Keratinocyte (primary cell): ENCODE data around the gene ARID3C.

ENCODE experiments used
- EZH2 ChIP-seq: IDR thresholded peaks from one replicate; pipeline ENCODE4 v1.6.1; 2012; ENCODE audit warnings: inconsistent platforms, mild to moderate bottlenecking, low read length, moderate library complexity
- TF ChIP-seq, protein P1 (sequence below), 3 experiments: IDR thresholded peaks in 1 of 3; conservative IDR thresholded peaks in 1 of 3; optimal IDR thresholded peaks in 1 of 3; 2 replicates in 2 of 3; 3 replicates in 1 of 3; pipeline versions ENCODE3 to v1.5.1; 2011; ENCODE audit warnings: low read length in 3 of 3, mild to moderate bottlenecking in 3 of 3, moderate library complexity in 2 of 3, control low read depth in 1 of 3, inconsistent platforms in 1 of 3; ENCODE audit not compliant: insufficient read depth in 2 of 3; ENCODE audit errors: extremely low read depth in 1 of 3

DNA sequence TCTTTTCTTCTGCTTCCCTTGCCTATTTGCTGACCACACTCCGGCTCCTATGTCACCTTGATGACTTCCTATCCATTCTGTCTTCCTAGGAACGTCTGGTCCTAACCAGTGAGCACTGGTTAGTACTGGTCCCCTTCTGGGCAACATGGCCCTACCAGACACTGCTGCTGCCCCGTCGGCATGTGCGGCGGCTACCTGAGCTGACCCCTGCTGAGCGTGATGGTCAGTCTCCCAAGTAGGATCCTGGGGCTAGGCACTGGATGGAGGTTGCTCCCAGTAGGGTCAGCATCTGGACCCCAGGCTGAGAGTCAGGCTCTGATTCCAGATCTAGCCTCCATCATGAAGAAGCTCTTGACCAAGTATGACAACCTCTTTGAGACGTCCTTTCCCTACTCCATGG lies 19.8 kb upstream of the ARID3C start:
- TF ChIP-seq, protein P1, sequence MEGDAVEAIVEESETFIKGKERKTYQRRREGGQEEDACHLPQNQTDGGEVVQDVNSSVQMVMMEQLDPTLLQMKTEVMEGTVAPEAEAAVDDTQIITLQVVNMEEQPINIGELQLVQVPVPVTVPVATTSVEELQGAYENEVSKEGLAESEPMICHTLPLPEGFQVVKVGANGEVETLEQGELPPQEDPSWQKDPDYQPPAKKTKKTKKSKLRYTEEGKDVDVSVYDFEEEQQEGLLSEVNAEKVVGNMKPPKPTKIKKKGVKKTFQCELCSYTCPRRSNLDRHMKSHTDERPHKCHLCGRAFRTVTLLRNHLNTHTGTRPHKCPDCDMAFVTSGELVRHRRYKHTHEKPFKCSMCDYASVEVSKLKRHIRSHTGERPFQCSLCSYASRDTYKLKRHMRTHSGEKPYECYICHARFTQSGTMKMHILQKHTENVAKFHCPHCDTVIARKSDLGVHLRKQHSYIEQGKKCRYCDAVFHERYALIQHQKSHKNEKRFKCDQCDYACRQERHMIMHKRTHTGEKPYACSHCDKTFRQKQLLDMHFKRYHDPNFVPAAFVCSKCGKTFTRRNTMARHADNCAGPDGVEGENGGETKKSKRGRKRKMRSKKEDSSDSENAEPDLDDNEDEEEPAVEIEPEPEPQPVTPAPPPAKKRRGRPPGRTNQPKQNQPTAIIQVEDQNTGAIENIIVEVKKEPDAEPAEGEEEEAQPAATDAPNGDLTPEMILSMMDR (optimal IDR thresholded peaks at IDR 0.05 in 1 of 3, IDR thresholded peaks at IDR 0.05 in 1 of 3, conservative IDR thresholded peaks at IDR 0.05 in 1 of 3; ENCODE audit: extremely low read depth in 1 of 3, insufficient read depth in 2 of 3, low read length in 3 of 3), result no peak
- TF ChIP-seq EZH2, result no peak
